K562 (cell line): ENCODE measurements around the gene GIMAP7. TPM values are rescaled to one million over a fixed set of nuclear protein-coding genes. Genes with fewer than 3 reads are reported as not detected.

Source experiments
- ATAC-seq: fragments of 200-7000 bp; cut with Tn5 transposase; 3 replicates; pipeline ENCODE4 v1.9.1; 2020; ENCODE audit warnings: moderate library complexity
- BruUV-seq: library from RNA; stranded (reverse); fragments of 400-500 nt; replicated peaks from 2 replicates; lab custom pipeline; 2021; lab: Mats Ljungman, UMichigan
- CTCF ChIA-PET: fragments of 300-600 bp; formaldehyde crosslinking; extraction: SDS; loops from one replicate; lab custom pipeline; 2021; ENCODE audit warnings: low intra/inter-chr PET ratio; lab: Yijun Ruan, JAX
- POLR2A ChIA-PET: fragments of 300-600, 350-650 bp; sonication (Branson Sonifier 250); formaldehyde crosslinking; extraction: SDS; loops from one replicate; lab custom pipeline; 2021; ENCODE audit warnings: antibody characterized with exemption, inconsistent platforms; lab: Yijun Ruan, JAX
- DNase-seq, 4 experiments: peaks; one replicate each; pipeline versions ENCODE4 v3.0.0 to v3.0.0-alpha.2; 2011 to 2018; ENCODE audit warnings: low spot score in 3 of 4, mixed read lengths in 3 of 4; ENCODE audit errors: extremely low read depth in 1 of 4
- FAIRE-seq: peaks from 2 replicates; lab custom pipeline; 2011; peaks lifted over from hg19 to GRCh38; lab: Jason Lieb, UNC
- H2AFZ ChIP-seq: 2 replicates; pipeline ENCODE4 v1.6.0; 2011; ENCODE audit warnings: low read depth, low read length, control low read depth, inconsistent platforms
- H3K27ac ChIP-seq: fragments of 200-600 bp; 3 replicates; pipeline ENCODE4 v1.8.0; 2011; ENCODE audit warnings: low read depth, mild to moderate bottlenecking, control low read depth, inconsistent platforms, low read length, moderate library complexity, mixed read lengths; ENCODE audit errors: extremely low read depth
- H3K27me3 ChIP-seq, 2 experiments: fragments of 300-600 bp in 1 of 2; 2 replicates in 1 of 2; 3 replicates in 1 of 2; pipeline versions ENCODE4 v1.6.0 to v1.8.0; 2011; ENCODE audit warnings: inconsistent platforms in 2 of 2, low read length in 2 of 2, mild to moderate bottlenecking in 1 of 2, mixed read lengths in 1 of 2, moderate library complexity in 1 of 2; ENCODE audit not compliant: control insufficient read depth in 2 of 2, insufficient read depth in 2 of 2
- H3K36me3 ChIP-seq: fragments of 300-600 bp; 3 replicates; pipeline ENCODE4 v1.8.0; 2011; ENCODE audit warnings: mild to moderate bottlenecking, low read length, inconsistent platforms; ENCODE audit not compliant: control insufficient read depth, insufficient read depth
- H3K4me1 ChIP-seq, 2 experiments: fragments of 200-600 bp in 1 of 2; replicated peaks in 1 of 2; 2 replicates in 1 of 2; 3 replicates in 1 of 2; pipeline versions ENCODE4 v1.5.1 to v1.8.0; 2011; ENCODE audit warnings: inconsistent platforms in 2 of 2, low read length in 2 of 2, mild to moderate bottlenecking in 1 of 2, mixed read lengths in 1 of 2, moderate library complexity in 1 of 2; ENCODE audit not compliant: control insufficient read depth in 2 of 2, insufficient read depth in 2 of 2
- H3K4me2 ChIP-seq: 2 replicates; pipeline ENCODE4 v1.6.1; 2011; ENCODE audit warnings: low read length, control low read depth, inconsistent platforms, mixed read lengths; ENCODE audit not compliant: insufficient read depth
- H3K4me3 ChIP-seq: fragments of 200-600 bp; sonication (generic), shearing (Covaris generic); 2 replicates; pipeline ENCODE4 v1.5.1; 2016; ENCODE audit warnings: control low read depth, inconsistent platforms
- H3K79me2 ChIP-seq: fragments of 200-600 bp; 3 replicates; pipeline ENCODE4 v1.8.0; 2011; ENCODE audit warnings: low read length, inconsistent platforms; ENCODE audit not compliant: control insufficient read depth, insufficient read depth
- H3K9ac ChIP-seq, 2 experiments: 2 replicates each; pipeline versions ENCODE4 v1.6.0 to v1.6.1; 2011; ENCODE audit warnings: low read depth in 2 of 2, low read length in 2 of 2, control low read depth in 1 of 2, inconsistent platforms in 1 of 2, mild to moderate bottlenecking in 1 of 2, mixed read lengths in 1 of 2; ENCODE audit not compliant: insufficient read depth in 1 of 2
- H3K9me1 ChIP-seq: one replicate; pipeline ENCODE4 v1.6.0; 2011; ENCODE audit warnings: inconsistent platforms, mild to moderate bottlenecking, low read length, moderate library complexity; ENCODE audit not compliant: control insufficient read depth, insufficient read depth
- H3K9me3 ChIP-seq: replicated peaks from 2 replicates; pipeline ENCODE4 v1.5.1; 2011; ENCODE audit warnings: low read depth, low read length, inconsistent platforms; ENCODE audit not compliant: control insufficient read depth, insufficient read depth
- H4K20me1 ChIP-seq: replicated peaks from 2 replicates; pipeline ENCODE4 v1.6.1; 2011; ENCODE audit warnings: low read length, inconsistent platforms, mixed read lengths; ENCODE audit not compliant: control insufficient read depth, insufficient read depth
- E2F5 ChIP-seq: sonication (generic); formaldehyde crosslinking; IDR thresholded peaks from 2 replicates; pipeline ENCODE4 v1.8.0; 2022; ENCODE audit warnings: mild to moderate bottlenecking, missing genetic modification reagents
- PTTG1 ChIP-seq: fragments of 450-650 bp; IDR thresholded peaks from 2 replicates; pipeline ENCODE4 v1.6.1; 2016; ENCODE audit warnings: low read depth, mild to moderate bottlenecking, missing genetic modification characterization, missing compliant biosample characterization
- USF1 ChIP-seq: sonication (generic); formaldehyde crosslinking; IDR thresholded peaks from 2 replicates; pipeline ENCODE4 v1.9.0; 2022; ENCODE audit warnings: mild to moderate bottlenecking, missing genetic modification reagents
- ZBTB17 ChIP-seq: fragments of 450-650 bp; formaldehyde crosslinking; IDR thresholded peaks from 2 replicates; pipeline ENCODE4 v1.4.0; 2020; ENCODE audit warnings: mild to moderate bottlenecking
- ZNF699 ChIP-seq: fragments of 250-450 bp; sonication (Bioruptor Pico); IDR thresholded peaks from 2 replicates; pipeline ENCODE4 v1.8.0; 2021; ENCODE audit warnings: mild to moderate bottlenecking, moderate library complexity; ENCODE audit not compliant: insufficient replicate concordance
- ZNF780A ChIP-seq: fragments of 250-450 bp; sonication (Bioruptor Pico); IDR thresholded peaks from 2 replicates; pipeline ENCODE4 v1.5.0; 2021; ENCODE audit warnings: mild to moderate bottlenecking
- WGBS: fragments of 100-300 bp; shearing (Covaris generic); methylation state at CpG from one replicate; pipeline ENCODE4 v1.1.6; 2016; ENCODE audit warnings: low coverage, mixed read lengths; ENCODE audit not compliant: insufficient coverage; ENCODE audit errors: missing lambda C conversion rate; 5-methylcytosine and 5-hydroxymethylcytosine counted together
- in situ Hi-C: fragments of 300-500 bp; cut with MboI; formaldehyde crosslinking; loops from 4 replicates; pipeline ENCODE4 v1.15.0; 2018; ENCODE audit warnings: inconsistent platforms, mixed read lengths
- intact Hi-C: fragments of 100-400 bp; cut with micrococcal nuclease; formaldehyde crosslinking; loops from 2 replicates; pipeline ENCODE4 v1.14.2; 2022
- polyA plus RNA-seq, 8 experiments: library from polyadenylated mRNA; depleted of rRNA in 4 of 8; stranded (reverse) in 5 of 8; unstranded in 3 of 8; fragments of >200 nt; fragmentation: Nextera tagmentation in 2 of 8; fragmentation: Illumina TruSeq in 1 of 8; extraction: Ambion mirVana in 2 of 8; extraction: Trizol in 1 of 8; gene quantifications; 2 replicates each; pipeline versions ENCODE4 v1.2.1 to v1.2.3, GENCODE V29; 2011 to 2014; ENCODE audit warnings: inconsistent platforms in 1 of 8, missing spikeins in 1 of 8
- total RNA-seq, 7 experiments: library from RNA; depleted of rRNA in 6 of 7; stranded (reverse); fragments of >200 nt in 6 of 7; fragmentation: Illumina TruSeq in 2 of 7; extraction: Trizol in 2 of 7; gene quantifications; 2 replicates each; pipeline versions ENCODE4 v1.2.1 to v1.2.3, GENCODE V29; 2011 to 2021; ENCODE audit warnings: low replicate concordance in 1 of 7

Gene GIMAP7
- total and polyA plus RNA-seq, 9 of the 15 experiments (the other 6 are each of a cell fraction or from before 2014, with no cell fraction given), result 0.42 TPM; not detected in 8

- Histone ChIP-seq H3K9me3 (no peaks in the 10 kb centered on the region), H3K27ac (no peak overlapping the region), H3K4me2 (no peak overlapping the region), H3K27me3 (peaks cover 29 to 38% of the 10 kb centered on the region in 2 experiments), H3K9ac (no peak overlapping the region), H3K4me1 (no peaks in the 10 kb centered on the region; a peak in 1 of 5 replicates), H3K79me2 (no peaks in the 10 kb centered on the region), H3K36me3 (no peaks in the 10 kb centered on the region), H3K9me1 (no peaks in the 10 kb centered on the region), H2AFZ (no peak overlapping the region), H4K20me1 (no peaks in the 10 kb centered on the region), H3K4me3 (no peak overlapping the region)
- WGBS, result 1% methylated on average over 9 of the region's 9 CpGs
- no peak for DNase-seq
- FAIRE-seq, result no peak
- no peak for ATAC-seq
- POLR2A ChIA-PET, result interaction anchor here (0.6 to 0.8 kb wide), 4 partner anchors 11 to 627 kb away, joined by 3 read pairs; no protein-coding TSS in a partner anchor
- no TSS peak for BruUV-seq
- TF ChIP-seq ZBTB17 (CRISPR knock-in tag) (no peak), E2F5 (CRISPR knock-in tag) (no peak), ZNF699 (CRISPR knock-in tag) (no peak), ZNF780A (CRISPR knock-in tag) (no peak), PTTG1 (tag) (no peak), USF1 (CRISPR knock-in tag) (0 out of 2 replicates have a peak, but pooled peaks have one; percentile 17)
- in situ Hi-C loops (no loop called here), intact Hi-C loops (loop anchor here (5.0 kb wide), 1 partner anchor 34 kb away; no protein-coding TSS in a partner anchor)
- CTCF ChIA-PET, result no interaction called here
These were observed 33.3 kb upstream of the GIMAP7 start for GRCh38 chr7:150481186-150481920.
